NCI-H1105 (cell line): ENCODE results near the gene IGFBP4.

Experiments used
- DNase-seq: peaks from one replicate; lab custom pipeline; 2025; lab: John Stamatoyannopoulos, UW

The IGFBP4 gene

DNA sequence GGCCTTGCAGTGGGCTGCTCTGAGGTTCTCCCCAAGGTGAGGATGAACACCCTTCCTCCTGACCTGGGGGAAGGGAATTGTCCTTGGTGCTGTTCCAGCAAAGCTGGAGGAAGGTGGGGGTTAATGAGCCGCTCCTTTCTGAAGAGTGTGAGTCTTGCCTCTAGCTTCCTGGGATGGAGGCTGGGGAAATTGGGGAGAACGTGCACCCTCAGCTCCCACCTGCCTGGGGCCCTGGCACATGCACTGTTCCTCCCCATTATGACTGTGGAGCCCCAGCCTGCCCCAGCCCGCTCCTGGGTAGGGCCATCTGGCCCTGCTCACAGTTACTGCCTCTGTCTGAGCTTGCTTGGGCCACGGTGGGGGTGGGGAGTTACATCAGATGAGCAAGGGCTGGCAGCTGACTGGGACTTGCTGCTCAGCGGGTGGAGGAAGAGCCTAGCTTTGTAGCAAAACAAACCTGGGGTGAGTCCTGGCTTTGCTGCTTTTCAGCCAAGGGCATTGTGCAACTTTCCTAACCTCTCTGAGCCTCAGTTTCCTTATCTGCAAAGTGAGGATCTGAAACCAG lies 47.1 kb downstream of the IGFBP4 start:
- no peak for DNase-seq

DNA sequence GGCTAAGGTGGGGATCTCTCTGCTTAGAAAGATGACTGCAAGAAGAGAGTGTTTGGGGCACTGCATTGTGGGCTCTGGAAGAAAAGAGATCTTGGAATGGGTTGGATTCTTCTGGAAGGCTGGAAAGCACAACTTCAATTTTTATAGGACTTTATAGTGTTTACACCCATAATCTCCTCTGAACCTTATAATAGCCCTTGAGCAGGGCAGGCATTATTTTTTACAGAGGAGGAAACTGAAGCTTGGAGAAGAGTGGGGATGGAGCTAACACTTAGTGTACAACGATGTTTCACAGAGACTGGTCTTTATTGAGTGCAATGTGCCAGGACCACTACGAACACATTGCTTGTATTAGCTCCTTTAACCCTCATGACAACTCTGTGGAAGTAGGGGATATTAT lies 47.7 kb downstream of the IGFBP4 start:
- DNase-seq, result no peak

DNA sequence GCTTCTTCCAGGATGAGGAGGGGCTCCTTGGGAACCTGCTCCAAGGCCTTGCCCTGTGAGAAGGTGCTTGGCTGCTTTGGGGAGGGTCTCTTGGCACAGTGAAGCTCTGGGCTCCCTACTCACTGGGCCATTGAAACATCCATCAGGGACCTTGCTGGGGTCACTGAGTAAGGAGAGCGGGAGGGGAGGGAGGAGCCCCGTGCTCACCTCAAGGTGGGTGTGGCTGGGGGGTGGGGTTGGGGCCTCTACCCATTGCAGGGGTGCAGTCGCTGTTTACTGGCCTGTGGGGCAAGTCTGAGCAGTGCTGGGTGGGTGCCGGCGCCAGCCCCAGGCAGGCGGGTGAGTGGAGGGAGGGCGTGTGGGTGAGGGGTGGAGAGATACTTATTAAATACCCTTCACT lies 48.2 kb downstream of the IGFBP4 start:
- DNase-seq, result no peak

DNA sequence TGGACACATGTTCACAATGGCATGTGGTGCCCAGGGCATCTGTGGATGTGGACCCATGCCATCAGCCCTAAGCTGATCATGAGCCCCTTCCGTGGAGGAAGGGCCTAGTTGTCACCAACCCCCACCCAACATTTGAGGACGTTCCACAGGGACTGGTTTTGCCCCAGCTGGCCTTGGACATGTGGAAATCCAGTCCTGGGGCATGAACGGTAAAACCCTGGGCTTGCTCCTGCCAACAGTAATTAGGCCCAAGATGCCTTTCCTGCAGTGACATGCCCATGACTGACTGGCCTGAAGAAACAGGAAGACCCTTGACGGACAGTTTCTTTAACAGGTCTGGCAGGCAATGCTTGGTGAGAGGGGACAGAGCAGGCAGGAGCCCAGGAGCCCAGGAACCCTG lies 50.4 kb downstream of the IGFBP4 start:
- no peak for DNase-seq

DNA sequence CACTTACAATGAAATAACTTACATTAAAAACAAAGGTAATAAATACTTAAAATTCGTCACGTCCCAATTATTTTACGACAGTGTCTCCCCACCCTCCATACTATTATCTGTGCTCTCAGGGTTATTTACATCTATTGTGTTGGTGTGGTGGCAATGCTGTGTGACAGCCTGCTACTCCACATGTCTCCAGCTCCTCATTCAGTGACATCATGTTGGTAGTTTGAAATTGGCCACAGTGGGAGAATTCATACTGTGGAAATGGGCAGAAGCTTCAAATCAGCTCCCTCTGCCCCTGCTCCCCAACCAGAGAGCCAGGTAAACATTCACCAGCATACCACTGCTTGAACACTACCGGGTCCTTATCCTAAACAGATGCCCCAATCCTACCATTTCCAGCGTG lies 51.9 kb downstream of the IGFBP4 start:
- DNase-seq, result no peak

DNA sequence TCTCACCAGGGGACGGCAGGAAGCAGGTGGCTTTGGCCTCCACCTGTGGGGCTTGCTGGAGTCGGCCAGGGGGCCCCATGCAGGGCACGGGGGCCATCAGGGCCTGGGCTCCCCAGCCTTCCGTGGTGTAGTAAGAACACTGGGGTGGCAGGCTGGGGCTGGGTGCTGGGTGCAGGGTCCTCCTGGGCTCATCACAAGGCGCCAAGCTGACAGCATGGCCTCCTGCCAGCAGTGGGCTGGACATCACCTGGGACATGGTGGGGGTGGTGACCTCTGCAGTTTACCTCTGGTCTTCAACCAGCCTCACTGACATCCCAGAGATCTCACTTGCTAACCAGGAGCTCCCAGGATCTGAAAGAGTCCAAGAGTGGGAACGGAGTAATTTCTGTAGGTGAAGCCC lies 52.9 kb downstream of the IGFBP4 start:
- DNase-seq, result no peak

DNA sequence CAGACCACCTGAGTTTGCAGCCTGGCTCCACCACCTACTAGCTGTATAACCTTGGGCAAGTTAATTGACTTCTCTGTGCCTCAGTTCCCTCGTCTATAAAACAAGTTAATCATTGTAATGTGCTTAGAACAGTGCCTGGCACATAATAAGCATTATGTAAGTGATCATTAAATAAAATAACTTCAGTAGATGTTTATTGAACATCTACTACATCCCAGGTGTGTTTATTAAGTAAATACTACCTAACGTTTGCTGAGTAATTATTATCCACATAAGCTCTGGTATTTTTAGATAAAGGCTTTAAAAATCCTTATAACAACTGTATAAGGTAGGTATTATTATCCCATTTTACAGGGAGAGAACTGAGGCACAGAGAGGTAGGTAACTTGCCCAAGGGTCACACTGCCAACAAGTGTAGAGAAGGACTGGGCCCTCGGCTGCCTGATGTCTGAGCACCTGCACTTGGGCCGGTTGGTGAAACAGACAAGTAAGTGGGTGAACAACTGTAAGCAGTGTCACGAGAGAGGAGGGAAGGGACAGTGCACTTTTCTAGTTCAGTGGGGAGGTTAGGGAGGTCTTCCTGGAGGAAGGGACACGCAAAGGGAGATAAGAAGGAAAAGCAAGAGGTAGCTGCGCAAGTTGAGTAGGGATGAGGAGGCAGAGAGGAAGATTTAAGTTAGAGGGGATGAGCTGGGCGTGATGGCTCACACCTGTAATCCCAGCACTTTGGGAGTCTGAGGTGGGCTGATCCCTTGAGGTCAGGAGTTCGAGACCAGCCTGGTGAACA lies 53.6 kb downstream of the IGFBP4 start:
- no peak for DNase-seq

DNA sequence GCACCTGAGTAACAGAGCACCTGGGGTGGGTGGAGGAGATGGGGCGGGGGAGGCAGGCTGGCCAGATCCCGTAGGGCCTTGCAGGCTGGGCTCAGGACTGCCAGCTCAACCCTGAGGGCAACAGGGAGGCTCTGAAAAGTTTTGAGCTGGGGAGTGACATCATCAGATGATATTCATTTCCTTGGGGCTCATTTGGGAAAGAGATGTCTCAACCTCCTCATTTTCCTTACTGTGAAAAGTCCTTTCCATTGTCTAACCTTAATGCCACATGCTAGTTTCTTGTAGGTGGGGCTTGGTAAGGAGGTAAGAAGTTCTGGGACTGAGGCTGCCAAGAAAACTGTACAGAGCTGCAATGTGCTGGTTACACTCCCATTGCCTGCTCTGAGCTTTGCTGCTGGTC lies 54.4 kb downstream of the IGFBP4 start:
- no peak for DNase-seq

DNA sequence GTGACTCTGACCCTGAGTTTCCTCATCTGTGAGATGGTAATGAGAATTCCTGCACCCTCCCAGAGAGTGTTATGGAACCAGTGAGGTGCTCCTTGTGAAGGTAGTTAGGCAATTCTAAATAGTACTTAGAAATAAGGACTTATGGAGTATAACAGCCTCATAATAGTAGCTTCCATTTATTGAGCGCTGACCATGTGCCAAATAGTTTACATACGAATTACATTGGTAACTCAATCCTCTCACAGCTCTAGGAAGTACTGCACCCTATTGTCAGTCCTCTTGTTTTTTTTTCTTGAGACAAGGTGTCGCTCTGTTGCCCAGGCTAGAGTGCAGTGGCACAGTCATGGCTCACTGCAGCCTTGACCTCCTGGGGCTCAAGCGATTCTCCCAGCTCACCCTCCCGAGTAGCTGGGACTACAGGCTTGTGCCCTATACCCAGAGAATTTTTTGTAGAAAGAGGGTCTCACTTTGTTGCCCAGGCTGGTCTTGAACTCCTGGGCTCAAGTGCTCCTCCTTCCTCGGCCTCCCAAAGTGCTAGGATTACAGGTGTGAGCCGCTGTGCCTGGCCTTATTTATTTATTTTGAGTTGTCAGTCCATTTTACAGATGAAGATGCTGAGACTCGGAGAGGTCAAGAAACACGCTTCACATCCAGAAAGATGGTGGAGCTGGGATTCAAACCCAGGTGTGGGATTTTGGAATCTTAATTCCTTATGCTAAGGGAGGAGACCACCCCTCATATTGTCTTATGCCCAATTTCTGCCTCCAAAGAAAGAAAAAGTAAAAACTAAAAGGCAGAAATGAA lies 55.2 kb downstream of the IGFBP4 start:
- no peak for DNase-seq

DNA sequence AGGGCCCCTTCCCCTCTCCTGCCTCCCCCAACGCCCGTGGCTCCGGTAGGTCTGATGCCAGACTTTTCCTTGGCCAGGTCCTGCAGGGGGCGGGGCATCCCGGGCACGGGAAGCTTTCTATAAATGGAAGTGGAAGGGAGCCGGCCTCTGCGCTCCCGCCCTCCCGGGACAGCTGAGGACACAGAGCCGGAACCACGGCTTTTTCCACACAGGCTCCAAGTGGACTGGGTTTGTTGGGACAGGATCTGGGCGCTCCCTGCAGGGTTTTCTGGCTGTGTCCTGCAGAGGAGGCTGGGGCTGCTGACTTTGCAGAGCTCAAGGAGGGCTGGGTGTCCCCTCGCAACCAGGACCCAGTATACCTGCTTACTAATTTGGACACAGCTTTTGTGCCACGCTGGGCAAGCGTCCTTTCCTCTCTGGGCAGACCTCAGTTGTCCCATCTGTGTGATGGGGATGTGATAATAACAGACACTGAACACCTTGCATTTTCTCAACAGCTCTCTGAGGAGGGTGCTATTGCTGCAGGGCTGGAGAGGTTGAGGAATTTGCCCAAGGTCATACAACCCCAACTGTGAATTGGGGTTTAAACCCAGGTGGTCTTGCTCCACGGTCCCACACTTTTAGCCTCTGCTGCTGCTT lies 56.4 kb downstream of the IGFBP4 start:
- DNase-seq, result peak; percentile 22

DNA sequence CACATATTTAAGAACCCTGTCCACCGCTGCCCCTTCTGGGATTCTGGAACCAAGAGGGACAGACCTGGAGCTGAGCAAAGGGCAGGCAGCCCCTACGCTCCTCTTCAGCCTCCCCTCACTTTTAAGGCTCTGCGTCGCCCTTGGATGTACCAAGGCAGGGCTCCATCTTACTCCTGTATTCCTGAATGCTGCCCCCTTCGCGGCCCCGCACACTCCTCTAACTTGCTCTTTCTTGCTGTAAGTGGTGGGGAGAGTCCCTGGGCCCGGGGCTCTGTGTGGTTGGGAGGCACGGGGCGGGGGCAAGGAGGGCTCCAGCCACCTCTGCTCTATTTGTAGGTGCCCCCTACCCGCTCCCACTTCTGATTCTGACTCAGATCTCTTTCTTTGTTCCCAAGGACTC lies 56.9 kb downstream of the IGFBP4 start:
- DNase-seq, result no peak

DNA sequence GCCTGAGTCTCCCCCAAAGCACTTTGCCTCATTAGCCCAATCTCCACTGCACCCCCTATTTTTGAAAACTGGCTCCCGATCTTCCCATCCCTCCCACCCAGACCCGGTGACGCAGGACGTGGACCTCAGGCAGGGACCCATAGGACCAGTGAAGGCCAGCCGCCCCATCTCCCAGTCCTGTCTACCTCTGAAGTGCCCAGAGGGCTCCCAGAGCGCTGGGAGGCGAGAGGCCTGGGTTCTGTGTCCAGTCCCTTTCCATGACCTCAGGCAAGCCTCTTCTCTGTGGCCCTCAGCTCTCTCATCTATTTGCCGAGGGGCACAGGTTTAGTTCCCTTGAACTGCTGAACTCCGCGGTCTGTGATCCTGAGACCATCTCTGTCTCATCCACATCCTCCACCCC lies 57.5 kb downstream of the IGFBP4 start:
- DNase-seq, result no peak

DNA sequence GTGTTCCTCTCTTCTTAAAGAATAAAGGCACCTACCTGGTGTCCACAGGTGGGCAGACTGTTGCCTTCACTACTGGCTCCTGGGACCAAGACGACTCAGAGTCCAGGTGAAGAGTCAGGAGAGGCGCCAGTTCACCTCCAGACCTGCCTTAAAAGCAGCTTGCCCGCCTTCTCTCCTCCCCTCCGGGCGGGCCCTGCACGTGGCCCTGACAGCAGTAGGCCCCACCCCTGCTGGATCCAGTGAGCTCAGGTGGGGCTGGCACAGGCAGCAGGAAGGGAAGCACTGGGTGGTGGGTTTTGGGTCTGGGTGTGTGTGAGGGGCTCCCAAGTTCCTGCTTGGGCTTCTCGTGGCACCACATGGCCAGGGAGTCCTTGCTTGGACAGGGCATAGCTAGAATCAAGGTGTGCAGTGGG lies 58.3 kb downstream of the IGFBP4 start, which contains the start of gene TNS4:
TNS4 (minus strand) TSS at position 125 of the 413 bp plus-strand sequence. CDS start 5,198 bp downstream, outside the sequence.
- DNase-seq, result no peak

DNA sequence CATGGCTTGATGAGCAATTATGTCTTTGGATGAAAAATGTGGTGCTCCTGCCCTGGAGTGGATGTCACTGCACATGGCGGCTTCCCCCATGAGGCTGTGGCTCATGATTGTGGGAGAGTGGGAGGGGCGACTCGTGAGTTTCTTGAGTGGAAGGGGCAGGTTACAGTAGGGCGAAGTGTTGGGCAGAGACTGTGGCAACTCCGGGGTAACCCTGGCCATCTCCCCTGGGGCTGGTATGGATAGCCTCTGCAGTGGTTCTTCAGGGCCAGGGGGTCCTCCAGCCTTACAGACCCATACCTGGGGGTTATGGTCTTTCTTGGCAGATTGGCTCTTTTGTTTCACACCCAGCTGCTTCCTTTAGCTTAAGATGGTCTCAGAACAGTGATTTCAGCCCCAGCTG lies 59.5 kb downstream of the IGFBP4 start:
- no peak for DNase-seq

DNA sequence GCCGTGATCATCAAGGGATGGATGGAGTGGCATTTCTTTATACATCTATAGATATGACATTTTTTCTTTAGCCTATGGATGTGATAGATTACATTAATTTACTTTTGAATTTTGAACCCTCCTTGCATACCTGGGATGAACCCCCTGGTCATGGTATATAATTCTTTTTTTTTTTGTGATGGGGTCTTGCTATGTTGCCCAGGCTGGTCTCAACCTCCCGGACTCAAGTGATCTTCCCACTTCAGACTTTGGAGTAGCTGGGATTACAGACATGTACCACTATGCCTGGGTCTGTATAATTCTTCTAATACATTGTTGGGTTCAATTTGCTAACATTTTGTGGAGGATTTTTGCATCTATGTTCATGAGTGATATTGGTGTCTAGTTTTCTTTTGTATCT lies 59.9 kb downstream of the IGFBP4 start:
- DNase-seq, result no peak

DNA sequence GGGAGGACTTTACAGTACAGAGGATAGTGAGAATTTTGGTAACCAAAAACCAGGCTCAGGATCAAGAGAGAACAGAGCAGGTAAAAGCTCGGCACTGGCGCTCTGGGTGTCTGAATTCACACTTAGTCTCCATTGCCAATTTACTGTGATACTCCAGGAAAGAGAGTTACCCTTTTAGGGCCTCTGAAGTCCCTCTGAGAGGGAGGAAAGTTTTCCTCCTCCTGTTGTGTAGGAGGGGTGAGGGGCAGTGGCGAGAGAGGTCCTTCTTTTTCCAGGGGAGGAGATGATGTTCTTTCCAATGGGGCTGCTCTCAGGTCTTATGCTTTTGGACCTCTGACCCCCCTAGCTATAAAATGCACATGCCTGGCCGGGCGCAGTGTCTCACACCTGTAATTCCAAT lies 63.5 kb downstream of the IGFBP4 start:
- no peak for DNase-seq
